ENCODE results near the gene BCL2A1.
"Not testable (repeated sequence)": the region's sequence is repeated elsewhere in the genome, so short reads cannot be mapped to it uniquely, and the experiment has no call there.

The BCL2A1 gene

GRCh38 chr15:79919090-79919748, 51.8 kb downstream of the BCL2A1 start:
- H3K4me3 ChIP-seq (ENCODE audit: insufficient read depth, low read length, poor library complexity, severe bottlenecking): no peak overlapping the region
- no peaks in the 10 kb centered on the region for H3K27me3 ChIP-seq (ENCODE audit: low read length)
- H3K4me2 ChIP-seq (ENCODE audit: low read depth, low read length, poor library complexity, severe bottlenecking): no peak overlapping the region
- H3K79me2 ChIP-seq (ENCODE audit: insufficient read depth, low read length): peaks cover 28% of the 10 kb centered on the region
- no peak overlapping the region for H3K9ac ChIP-seq (ENCODE audit: low read length)
- no peaks in the 10 kb centered on the region for H3K9me2 ChIP-seq (replicated peaks; ENCODE audit: insufficient read depth, low read length)
- peaks cover 49% of the 10 kb centered on the region; the same call in 1 of the 2 replicates for H3K9me3 ChIP-seq (ENCODE audit: insufficient read depth, low read length)
- no peak overlapping the region for H3K27ac ChIP-seq (ENCODE audit: low read depth, low read length)
- no peak overlapping the region for H2AFZ ChIP-seq (ENCODE audit: low read depth, low read length, severe bottlenecking)
- peaks cover 63% of the 10 kb centered on the region for H3K36me3 ChIP-seq (ENCODE audit: low read length)
- no peaks in the 10 kb centered on the region for H4K20me1 ChIP-seq (ENCODE audit: low read depth, low read length)
- TF ChIP-seq EZH2phosphoT487 (conservative IDR thresholded peaks at IDR 0.05; ENCODE audit: low read length): no peak
- TF ChIP-seq, protein P1, sequence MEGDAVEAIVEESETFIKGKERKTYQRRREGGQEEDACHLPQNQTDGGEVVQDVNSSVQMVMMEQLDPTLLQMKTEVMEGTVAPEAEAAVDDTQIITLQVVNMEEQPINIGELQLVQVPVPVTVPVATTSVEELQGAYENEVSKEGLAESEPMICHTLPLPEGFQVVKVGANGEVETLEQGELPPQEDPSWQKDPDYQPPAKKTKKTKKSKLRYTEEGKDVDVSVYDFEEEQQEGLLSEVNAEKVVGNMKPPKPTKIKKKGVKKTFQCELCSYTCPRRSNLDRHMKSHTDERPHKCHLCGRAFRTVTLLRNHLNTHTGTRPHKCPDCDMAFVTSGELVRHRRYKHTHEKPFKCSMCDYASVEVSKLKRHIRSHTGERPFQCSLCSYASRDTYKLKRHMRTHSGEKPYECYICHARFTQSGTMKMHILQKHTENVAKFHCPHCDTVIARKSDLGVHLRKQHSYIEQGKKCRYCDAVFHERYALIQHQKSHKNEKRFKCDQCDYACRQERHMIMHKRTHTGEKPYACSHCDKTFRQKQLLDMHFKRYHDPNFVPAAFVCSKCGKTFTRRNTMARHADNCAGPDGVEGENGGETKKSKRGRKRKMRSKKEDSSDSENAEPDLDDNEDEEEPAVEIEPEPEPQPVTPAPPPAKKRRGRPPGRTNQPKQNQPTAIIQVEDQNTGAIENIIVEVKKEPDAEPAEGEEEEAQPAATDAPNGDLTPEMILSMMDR (IDR thresholded peaks at IDR 0.05; ENCODE audit: insufficient read depth, low read length, poor library complexity, severe bottlenecking): no peak
- H3F3A ChIP-seq (ENCODE audit: insufficient read depth): peaks cover 7% of the 10 kb centered on the region

GRCh38 chr15:79918278-79918677, 52.7 kb downstream of the BCL2A1 start:
- H3K36me3 ChIP-seq (ENCODE audit: low read length): peaks cover 71% of the 10 kb centered on the region
- peaks cover 31% of the 10 kb centered on the region for H3K79me2 ChIP-seq (ENCODE audit: insufficient read depth, low read length)
- no peaks in the 10 kb centered on the region for H3K27me3 ChIP-seq (ENCODE audit: low read length)
- TF ChIP-seq, protein P1 (IDR thresholded peaks at IDR 0.05; ENCODE audit: insufficient read depth, low read length, poor library complexity, severe bottlenecking): no peak
- no peak for TF ChIP-seq EZH2phosphoT487 (conservative IDR thresholded peaks at IDR 0.05; ENCODE audit: low read length)
- H3F3A ChIP-seq (ENCODE audit: insufficient read depth): peaks cover 7% of the 10 kb centered on the region
- H2AFZ ChIP-seq (ENCODE audit: low read depth, low read length, severe bottlenecking): no peak overlapping the region
- no peak overlapping the region for H3K27ac ChIP-seq (ENCODE audit: low read depth, low read length)
- no peak overlapping the region for H3K4me2 ChIP-seq (ENCODE audit: low read depth, low read length, poor library complexity, severe bottlenecking)
- H4K20me1 ChIP-seq (ENCODE audit: low read depth, low read length): no peaks in the 10 kb centered on the region
- H3K9ac ChIP-seq (ENCODE audit: low read length): no peak overlapping the region
- no peak overlapping the region for H3K4me3 ChIP-seq (ENCODE audit: insufficient read depth, low read length, poor library complexity, severe bottlenecking)
- H3K9me2 ChIP-seq (replicated peaks; ENCODE audit: insufficient read depth, low read length): no peaks in the 10 kb centered on the region
- peaks cover 55% of the 10 kb centered on the region; the same call in 1 of the 2 replicates for H3K9me3 ChIP-seq (ENCODE audit: insufficient read depth, low read length)

DNA sequence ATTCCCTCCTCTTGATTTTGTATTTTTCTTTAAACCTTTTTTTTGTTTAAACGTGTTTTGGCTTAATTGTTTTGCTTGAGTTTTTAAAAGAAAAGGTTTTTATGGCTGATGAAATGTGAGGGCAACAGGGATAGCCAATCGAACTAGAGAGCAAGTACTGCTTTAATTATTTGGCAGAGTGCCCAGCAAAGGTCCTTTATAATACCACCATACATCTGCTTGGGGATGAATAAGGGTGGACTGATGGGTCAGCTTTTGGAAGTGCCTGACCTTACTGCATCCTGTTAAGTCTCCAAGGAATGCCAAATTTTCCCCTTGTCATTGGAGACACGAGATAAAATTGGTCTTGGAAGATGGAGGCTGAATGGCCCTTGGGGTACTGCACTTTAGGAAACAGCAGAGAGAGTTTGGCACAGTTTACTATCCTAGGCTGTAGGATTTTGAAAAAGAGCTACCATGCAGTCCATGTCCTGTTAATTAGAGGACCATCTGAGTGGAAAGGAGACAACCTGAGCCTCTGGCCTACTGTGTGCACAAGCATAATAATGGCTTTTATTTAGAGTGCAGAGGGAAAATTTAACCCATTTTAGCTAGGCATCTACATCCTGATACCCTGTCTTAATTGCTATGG, 54.4 kb downstream of the BCL2A1 start:
- Histone ChIP-seq H4K20me1 (ENCODE audit: low read depth, low read length) (no peaks in the 10 kb centered on the region), H3K9me2 (replicated peaks; ENCODE audit: insufficient read depth, low read length) (no peaks in the 10 kb centered on the region), H3F3A (ENCODE audit: insufficient read depth) (peaks cover 7% of the 10 kb centered on the region), H3K9me3 (ENCODE audit: insufficient read depth, low read length) (peaks cover 54% of the 10 kb centered on the region; the same call in 1 of the 2 replicates), H3K36me3 (ENCODE audit: low read length) (peaks cover 77% of the 10 kb centered on the region), H3K27me3 (ENCODE audit: low read length) (no peaks in the 10 kb centered on the region), H3K79me2 (ENCODE audit: insufficient read depth, low read length) (peaks cover 18% of the 10 kb centered on the region), H3K4me3 (ENCODE audit: insufficient read depth, low read length, poor library complexity, severe bottlenecking) (no peak overlapping the region), H2AFZ (ENCODE audit: low read depth, low read length, severe bottlenecking) (no peak overlapping the region), H3K4me2 (ENCODE audit: low read depth, low read length, poor library complexity, severe bottlenecking) (no peak overlapping the region), H3K9ac (ENCODE audit: low read length) (no peak overlapping the region), H3K27ac (ENCODE audit: low read depth, low read length) (no peak overlapping the region)
- TF ChIP-seq, protein P1 (IDR thresholded peaks at IDR 0.05; ENCODE audit: insufficient read depth, low read length, poor library complexity, severe bottlenecking): no peak
- no peak for TF ChIP-seq EZH2phosphoT487 (conservative IDR thresholded peaks at IDR 0.05; ENCODE audit: low read length)

GRCh38 chr15:79915776-79916501, 55.1 kb downstream of the BCL2A1 start:
- H4K20me1 ChIP-seq (ENCODE audit: low read depth, low read length); H3F3A ChIP-seq (ENCODE audit: insufficient read depth); H3K9me2 ChIP-seq (replicated peaks; ENCODE audit: insufficient read depth, low read length); H3K4me2 ChIP-seq (ENCODE audit: low read depth, low read length, poor library complexity, severe bottlenecking); H3K4me3 ChIP-seq (ENCODE audit: insufficient read depth, low read length, poor library complexity, severe bottlenecking); H3K27ac ChIP-seq (ENCODE audit: low read depth, low read length); H3K27me3 ChIP-seq (ENCODE audit: low read length); H2AFZ ChIP-seq (ENCODE audit: low read depth, low read length, severe bottlenecking); H3K9ac ChIP-seq (ENCODE audit: low read length): not testable (repeated sequence)
- Histone ChIP-seq H3K79me2 (ENCODE audit: insufficient read depth, low read length) (peaks cover 11% of the 10 kb centered on the region), H3K9me3 (ENCODE audit: insufficient read depth, low read length) (peaks cover 49% of the 10 kb centered on the region; the same call in 1 of the 2 replicates), H3K36me3 (ENCODE audit: low read length) (peaks cover 74% of the 10 kb centered on the region)

Measured in SU-DHL-6 (cell line).